T follicular helper cell (primary cell): Measurements from ENCODE around the gene RSU1.
"Not testable (repeated sequence)": the region's sequence is repeated elsewhere in the genome, so short reads cannot be mapped to it uniquely, and the experiment has no call there.

Source experiments
- DNase-seq: peaks from one replicate; pipeline ENCODE4 v3.0.0-alpha.2; 2020; ENCODE audit warnings: low read depth
- total RNA-seq, 2 experiments: gene quantifications; one replicate each; lab custom pipeline; 2026; lab: John Stamatoyannopoulos, UW

The RSU1 gene
- 70.3 to 94.8 reads per million in 2 experiments for total RNA-seq

DNA sequence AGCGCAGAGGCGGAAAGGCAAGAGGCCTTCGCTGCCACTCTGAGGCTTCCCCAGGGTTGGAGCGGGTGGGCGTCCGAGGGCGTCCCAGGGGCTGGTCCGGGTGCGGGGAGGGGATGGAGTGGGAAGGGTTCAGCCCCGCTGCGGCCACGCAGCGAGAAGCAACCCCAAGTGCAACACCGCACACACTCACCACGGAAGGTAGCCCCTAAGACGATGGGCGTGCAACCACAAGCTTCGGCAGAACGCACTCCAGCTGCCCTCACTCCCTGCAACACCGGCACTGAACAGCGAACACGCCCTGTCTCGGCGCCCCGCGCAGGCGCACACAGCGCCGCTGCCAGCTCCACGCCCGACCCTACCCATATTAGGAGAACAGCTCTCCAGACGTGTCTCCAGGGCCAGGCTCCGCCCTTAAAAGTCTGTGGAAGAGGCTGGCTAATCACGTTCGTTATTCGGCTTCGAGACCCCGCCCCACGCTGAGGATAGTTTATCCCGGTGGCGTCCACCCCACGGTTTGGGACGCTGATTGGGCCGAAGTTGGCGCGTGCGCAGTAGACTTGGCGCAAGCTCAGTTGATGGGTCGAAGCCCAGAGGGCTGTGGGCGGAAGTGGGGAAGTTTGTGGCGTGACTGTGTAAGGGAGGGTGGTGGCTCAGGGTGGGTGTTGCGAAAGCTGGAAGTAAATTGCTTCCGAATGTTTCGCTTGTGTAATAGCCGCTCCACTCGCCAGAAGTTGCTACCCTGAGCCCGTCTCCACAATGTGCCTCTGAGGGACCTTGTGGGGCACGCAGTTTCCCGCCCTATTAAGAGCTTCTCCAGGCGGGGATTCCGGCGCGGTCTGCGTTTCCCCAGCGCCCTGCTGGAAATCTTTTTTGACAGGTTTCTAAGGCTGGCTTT, at the start of gene RSU1:
Gene RSU1, minus strand, starts transcription at position 300 of the 895 bp plus-strand sequence. CDS start 343 bp downstream, outside the sequence.
- peak; percentile 99 for DNase-seq

GRCh38 chr10:16866541-16867275, 49.5 kb upstream of the RSU1 start:
- DNase-seq, result no peak

DNA sequence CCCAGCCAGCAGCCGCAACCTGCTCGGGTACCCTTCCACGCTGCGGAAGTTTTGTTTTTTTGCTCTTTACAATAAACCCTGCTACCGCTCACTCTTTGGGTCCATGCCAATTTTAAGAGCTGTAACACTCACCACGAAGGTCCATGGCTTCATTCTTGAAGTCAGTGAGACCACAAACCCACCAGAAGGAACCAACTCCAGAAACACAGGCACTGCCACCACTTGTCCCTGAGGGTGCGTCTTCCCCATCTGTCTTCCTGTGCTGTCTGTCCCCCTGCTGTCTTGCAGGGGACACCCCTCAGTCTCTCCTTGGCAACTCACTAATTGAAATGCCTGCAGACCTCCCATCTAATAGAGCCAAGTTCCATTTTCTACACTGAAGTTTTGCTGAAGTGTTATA, 48.5 kb upstream of the RSU1 start:
- no peak for DNase-seq

- DNase-seq, result no peak
These were observed 46.5 kb upstream of the RSU1 start for GRCh38 chr10:16863766-16864165.

DNA sequence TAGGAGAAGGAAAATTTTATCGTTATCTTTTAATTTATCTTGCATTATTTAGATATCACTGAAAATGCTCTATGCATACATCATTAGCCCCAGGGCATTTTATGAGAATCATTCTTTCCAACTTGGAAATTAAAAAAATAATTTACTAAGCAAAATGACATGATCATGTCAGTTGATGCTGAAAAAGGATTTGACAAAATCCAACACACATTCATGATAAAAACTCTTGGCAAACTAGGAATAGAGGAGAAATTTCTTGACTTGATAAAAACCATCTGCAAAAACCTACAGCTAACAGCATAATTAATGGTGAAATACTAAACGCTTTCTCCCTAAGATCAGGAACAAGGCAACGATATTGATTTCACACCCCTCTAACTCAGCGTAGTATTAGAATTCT, 40.2 kb upstream of the RSU1 start:
- no peak for DNase-seq

GRCh38 chr10:16856567-16856966, 39.3 kb upstream of the RSU1 start:
- DNase-seq, result no peak

- no peak for DNase-seq
These were observed 38.9 kb upstream of the RSU1 start for GRCh38 chr10:16856092-16856491.

DNA sequence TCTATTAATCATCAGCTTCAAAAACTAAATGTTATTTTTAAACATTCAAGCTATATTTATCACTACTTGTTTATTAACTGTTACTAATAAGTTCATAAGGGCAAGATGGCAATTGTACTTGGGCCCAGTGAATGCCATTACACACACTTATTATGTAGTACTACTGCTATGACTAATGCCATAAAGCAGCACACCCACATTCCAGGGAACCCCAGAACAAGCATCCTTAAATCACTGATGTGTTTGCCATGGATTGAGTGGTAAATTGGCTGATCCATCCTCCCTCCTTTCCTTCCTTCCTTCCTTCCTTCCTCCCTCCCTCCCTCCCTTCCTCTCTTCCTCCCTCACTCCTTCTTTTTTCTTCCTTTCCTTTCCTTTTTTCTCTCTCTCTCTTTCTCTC, 37.4 kb upstream of the RSU1 start:
- DNase-seq, result no peak

DNA sequence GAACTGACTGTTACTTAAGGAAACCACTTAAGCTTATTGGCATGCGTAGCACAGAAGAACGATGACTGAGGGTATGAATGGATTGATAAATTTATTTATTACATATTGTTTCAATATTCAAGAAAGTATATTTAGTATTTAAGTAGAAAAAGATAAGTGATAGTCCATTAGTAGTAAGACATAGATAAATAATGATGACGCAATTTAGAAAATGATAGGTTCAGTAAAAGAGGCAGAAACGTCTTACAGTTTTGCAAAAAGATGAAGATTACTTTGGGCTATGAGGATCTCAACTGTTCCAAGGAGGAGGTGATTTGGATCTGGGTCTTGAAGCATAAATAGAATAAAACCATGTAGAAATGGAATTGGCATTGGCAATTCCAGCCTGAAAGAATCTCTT, 36.6 kb upstream of the RSU1 start:
- no peak for DNase-seq

- no peak for DNase-seq
These were observed 36.0 kb upstream of the RSU1 start for GRCh38 chr10:16853201-16853600.

- no peak for DNase-seq
These were observed 35.4 kb upstream of the RSU1 start for GRCh38 chr10:16852624-16853023.

DNA sequence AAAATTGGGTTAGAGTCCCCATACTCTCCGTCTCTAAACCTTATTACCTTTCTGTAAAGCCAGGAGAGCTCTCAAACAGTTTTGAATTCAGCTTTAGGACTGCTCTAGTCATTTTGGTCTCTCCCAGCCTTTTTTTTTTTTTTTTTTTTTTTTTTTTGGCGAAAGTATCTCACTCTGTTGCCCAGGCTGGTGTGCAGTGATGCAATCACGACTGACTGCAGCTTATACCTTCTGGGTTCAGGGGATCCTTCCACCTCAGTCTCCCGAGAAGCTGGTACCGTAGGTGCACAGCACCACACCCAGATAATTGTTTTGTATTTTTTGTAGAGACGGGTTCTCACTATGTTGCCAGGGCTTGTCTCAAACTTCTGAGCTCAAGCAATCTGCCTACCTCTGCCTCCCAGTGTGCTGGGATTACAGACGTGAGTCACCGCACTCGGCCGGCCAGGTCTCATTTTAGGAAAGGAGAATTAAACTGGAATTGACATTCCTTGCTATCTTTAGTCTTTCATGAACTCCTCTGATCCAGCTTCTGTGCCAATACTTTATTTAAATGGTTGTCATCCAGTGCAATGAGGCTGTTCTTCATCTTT, 31.4 kb upstream of the RSU1 start:
- DNase-seq, result no peak

GRCh38 chr10:16847644-16848043, 30.4 kb upstream of the RSU1 start:
- no peak for DNase-seq

DNA sequence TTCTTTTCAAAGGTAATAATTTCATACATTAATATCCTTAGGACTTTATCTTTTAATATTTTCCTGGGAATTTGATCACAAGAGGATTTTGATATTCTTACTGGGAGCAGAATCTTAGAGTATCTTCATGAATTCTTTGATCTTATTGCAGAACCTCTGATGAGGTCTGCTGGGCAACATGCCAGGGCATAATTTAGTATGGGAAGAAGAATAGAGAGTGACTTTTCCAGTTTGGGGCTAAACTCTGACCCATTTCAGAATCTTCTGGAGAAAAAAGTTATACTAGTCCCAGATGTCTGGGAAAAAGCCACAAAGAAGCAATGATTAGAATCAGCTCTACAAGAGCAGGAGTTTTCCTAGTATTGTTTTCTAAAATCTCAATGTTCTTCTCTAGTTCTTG, 28.0 kb upstream of the RSU1 start:
- no peak for DNase-seq

DNA sequence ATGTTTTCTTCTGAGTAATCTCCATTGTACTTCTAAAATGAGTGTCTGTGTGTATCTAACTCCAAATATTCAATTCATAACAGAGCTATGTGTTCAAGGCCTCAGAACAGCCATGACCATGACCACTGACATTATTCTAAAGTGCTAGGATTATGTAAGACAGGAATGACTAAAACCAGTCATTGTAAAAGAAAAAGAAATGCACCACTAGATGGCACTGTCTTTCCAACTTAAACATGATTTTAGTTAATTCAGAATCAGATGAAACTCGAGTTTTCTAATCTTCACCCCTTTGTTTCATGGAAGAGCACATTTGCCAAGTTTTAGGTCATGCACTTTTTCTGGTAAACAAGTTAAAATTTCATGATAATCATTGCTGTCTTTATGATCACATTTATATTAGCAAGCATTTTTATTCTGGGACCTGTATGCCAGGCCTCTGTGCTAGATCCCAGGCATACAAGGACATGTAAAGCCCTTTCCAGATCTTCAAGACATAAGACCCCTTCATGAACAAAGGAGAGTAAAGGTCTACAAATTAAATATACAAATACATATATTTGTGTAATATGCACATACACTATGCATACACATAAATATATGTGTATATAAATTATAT, 26.1 kb upstream of the RSU1 start:
- DNase-seq, result no peak

- DNase-seq, result peak; percentile 20
These were observed 18.0 kb upstream of the RSU1 start for GRCh38 chr10:16835228-16835627.

- DNase-seq, result no peak
These were observed 15.3 kb upstream of the RSU1 start for GRCh38 chr10:16832351-16833080.

DNA sequence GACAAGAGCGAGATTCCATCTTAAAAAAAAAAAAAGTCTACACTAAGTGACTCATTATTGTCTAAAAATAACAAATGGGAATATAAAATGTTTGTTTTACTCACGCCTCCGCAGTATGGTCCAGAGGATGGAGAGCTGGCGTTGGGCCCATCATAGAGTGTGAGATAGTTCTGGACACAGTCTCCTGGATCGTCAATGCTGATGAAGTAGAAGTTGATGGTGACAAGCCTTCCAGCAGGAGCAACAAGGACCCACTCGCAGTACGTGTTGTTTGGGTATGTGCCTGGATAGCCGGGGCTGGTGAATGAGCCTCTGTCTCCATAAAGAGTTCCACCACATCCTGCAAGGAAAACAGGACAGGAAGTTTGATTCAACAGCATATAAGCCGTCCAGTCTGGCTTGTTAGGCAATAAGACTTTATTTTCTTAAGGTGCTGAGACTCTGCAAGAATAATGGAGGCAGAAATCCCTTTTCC, 11.5 kb upstream of the RSU1 start:
- DNase-seq, result no peak

DNA sequence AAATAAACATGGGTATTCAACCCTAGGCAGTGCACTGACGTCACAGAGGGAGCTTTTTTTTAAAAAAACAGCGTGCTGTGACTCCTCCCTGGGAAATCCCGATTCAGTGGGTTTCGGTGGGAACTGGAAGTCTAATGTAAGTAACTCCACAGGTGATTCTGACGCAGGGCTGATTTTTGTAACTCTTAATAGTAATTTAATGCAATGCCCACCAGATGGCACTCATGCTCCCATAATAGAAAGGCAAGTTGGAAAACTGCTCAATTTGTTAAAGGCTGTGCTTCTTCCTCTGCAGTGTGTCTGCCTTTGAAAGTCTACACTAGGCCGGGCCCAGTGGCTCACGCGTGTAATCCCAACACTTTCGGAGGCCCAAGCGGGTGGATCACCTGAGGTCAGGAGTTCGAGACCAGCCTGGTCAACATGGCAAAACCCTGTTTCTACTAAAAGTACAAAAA, 10.9 kb upstream of the RSU1 start:
- peak; percentile 43 for DNase-seq

GRCh38 chr10:16827474-16827873, 10.2 kb upstream of the RSU1 start:
- DNase-seq, result not testable (repeated sequence)

DNA sequence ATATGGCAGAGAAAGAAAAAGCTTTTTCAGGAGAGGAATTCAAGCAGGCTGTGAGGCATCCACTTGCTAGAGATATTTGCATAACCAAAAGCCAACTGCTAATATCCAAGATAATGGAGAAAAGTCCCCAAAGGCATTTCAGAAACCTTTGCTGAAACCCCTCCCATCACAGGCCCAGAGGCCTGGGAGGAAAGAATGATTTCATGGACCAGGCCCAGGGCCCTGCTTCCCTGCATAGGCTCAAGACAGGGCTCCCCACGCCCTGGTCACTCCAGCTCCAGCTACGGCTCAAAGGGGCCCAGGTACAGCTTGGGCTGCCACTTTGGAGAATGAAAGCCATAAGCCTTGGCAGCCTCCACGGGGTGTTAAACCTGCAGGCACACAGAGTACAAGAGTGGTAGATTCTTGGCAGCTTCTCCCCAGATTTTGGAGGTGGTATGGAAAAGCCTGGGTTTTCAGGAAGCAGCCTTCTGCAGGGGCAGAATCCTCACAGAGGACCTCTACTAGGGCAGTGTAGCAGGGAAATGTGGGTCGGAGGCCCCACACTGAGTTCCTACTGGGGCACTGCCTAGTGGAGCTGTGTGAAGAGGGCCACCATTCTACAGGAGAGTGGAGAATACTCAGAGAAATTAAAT, 5.6 kb upstream of the RSU1 start:
- DNase-seq, result no peak
